Right atrium auricular region (tissue), 2 donors: ENCODE results near the gene KLF5. TPM values are rescaled to one million over a fixed set of nuclear protein-coding genes. Genes with fewer than 3 reads are reported as not detected.
A peak's percentile ranks its signal among the peaks of the same experiment; 100 is the strongest.

ENCODE experiments used
- DNase-seq: peaks from one replicate; pipeline ENCODE4 v3.0.0-alpha.2; 2019; ENCODE audit warnings: low spot score
- H3K27ac ChIP-seq, 2 donors: fragments of 200-600 bp; sonication (generic); 1 replicate in 1 of 2; 2 replicates in 1 of 2; pipeline ENCODE4 v1.5.1; 2016 to 2019
- H3K27me3 ChIP-seq, 2 donors: fragments of 200-600 bp; sonication (generic); one replicate each; pipeline versions ENCODE4 v1.5.1 to v1.6.0; 2017 to 2019
- H3K36me3 ChIP-seq: fragments of 200-600 bp; sonication (generic); one replicate; pipeline ENCODE4 v1.5.1; 2016
- H3K4me1 ChIP-seq, 2 donors: fragments of 200-600 bp; sonication (generic); one replicate each; pipeline versions ENCODE4 v1.5.1 to v1.6.0; 2017 to 2019
- H3K4me3 ChIP-seq, 2 donors: fragments of 200-600 bp; sonication (generic); 1 replicate in 1 of 2; 2 replicates in 1 of 2; pipeline ENCODE4 v1.5.1; 2017 to 2019; ENCODE audit warnings: mild to moderate bottlenecking in 1 of 2, moderate library complexity in 1 of 2
- H3K9me3 ChIP-seq, 2 donors: fragments of 200-600 bp; sonication (generic); one replicate each; pipeline ENCODE4 v1.5.1; 2019
- total RNA-seq, 2 donors: library from RNA; depleted of rRNA; stranded (reverse); fragments of >200 nt; gene quantifications; one replicate each; pipeline ENCODE4 v1.1.0, GENCODE V29; 2016
- TF ChIP-seq, protein P1 (sequence below), 2 donors: fragments of 200-600 bp; sonication (generic); IDR thresholded peaks; one replicate each; pipeline ENCODE4 v1.5.1; 2019; ENCODE audit warnings: antibody characterized with exemption in 2 of 2

Gene KLF5
- total RNA-seq, result 1 to 10 TPM; 1.7 to 2.8 TPM

- Histone ChIP-seq H3K9me3 (no peaks in the 10 kb centered on the region), H3K4me1 (peaks cover 0 to 20% of the 10 kb centered on the region in 2 donors), H3K4me3 (peak within 1 kb of the TSS; percentile 65 to 82), H3K27ac (peak within 1 kb of the TSS; percentile 55 to 73), H3K27me3 (no peaks in the 10 kb centered on the region), H3K36me3 (no peaks in the 10 kb centered on the region)
- peak; percentile 97 for DNase-seq
- TF ChIP-seq, protein P1, sequence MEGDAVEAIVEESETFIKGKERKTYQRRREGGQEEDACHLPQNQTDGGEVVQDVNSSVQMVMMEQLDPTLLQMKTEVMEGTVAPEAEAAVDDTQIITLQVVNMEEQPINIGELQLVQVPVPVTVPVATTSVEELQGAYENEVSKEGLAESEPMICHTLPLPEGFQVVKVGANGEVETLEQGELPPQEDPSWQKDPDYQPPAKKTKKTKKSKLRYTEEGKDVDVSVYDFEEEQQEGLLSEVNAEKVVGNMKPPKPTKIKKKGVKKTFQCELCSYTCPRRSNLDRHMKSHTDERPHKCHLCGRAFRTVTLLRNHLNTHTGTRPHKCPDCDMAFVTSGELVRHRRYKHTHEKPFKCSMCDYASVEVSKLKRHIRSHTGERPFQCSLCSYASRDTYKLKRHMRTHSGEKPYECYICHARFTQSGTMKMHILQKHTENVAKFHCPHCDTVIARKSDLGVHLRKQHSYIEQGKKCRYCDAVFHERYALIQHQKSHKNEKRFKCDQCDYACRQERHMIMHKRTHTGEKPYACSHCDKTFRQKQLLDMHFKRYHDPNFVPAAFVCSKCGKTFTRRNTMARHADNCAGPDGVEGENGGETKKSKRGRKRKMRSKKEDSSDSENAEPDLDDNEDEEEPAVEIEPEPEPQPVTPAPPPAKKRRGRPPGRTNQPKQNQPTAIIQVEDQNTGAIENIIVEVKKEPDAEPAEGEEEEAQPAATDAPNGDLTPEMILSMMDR (IDR thresholded peaks at IDR 0.05), result peak in 1 of 2 donors; percentile 7
These were observed at the start of gene KLF5 for GRCh38 chr13:73058736-73059459. TSS of gene KLF5 (plus strand) at chr13:73059005. CDS start at chr13:73059328, 323 bp downstream.

- no peaks in the 10 kb centered on the region for H3K9me3 ChIP-seq
- no peaks in the 10 kb centered on the region for H3K4me1 ChIP-seq
- no peak overlapping the region for H3K4me3 ChIP-seq
- H3K36me3 ChIP-seq, result no peaks in the 10 kb centered on the region
- no peaks in the 10 kb centered on the region for H3K27me3 ChIP-seq
- DNase-seq, result no peak
- H3K27ac ChIP-seq, result no peak overlapping the region
- TF ChIP-seq, protein P1 (IDR thresholded peaks at IDR 0.05), result no peak
These were observed 47.1 kb upstream of the KLF5 start for GRCh38 chr13:73011751-73012150.

GRCh38 chr13:73015805-73016204, 43.0 kb upstream of the KLF5 start:
- TF ChIP-seq, protein P1 (IDR thresholded peaks at IDR 0.05), result no peak
- no peaks in the 10 kb centered on the region for H3K27me3 ChIP-seq
- H3K36me3 ChIP-seq, result no peaks in the 10 kb centered on the region
- H3K4me3 ChIP-seq, result no peak overlapping the region
- no peaks in the 10 kb centered on the region for H3K4me1 ChIP-seq
- no peak for DNase-seq
- no peak overlapping the region for H3K27ac ChIP-seq
- H3K9me3 ChIP-seq, result no peaks in the 10 kb centered on the region

DNA sequence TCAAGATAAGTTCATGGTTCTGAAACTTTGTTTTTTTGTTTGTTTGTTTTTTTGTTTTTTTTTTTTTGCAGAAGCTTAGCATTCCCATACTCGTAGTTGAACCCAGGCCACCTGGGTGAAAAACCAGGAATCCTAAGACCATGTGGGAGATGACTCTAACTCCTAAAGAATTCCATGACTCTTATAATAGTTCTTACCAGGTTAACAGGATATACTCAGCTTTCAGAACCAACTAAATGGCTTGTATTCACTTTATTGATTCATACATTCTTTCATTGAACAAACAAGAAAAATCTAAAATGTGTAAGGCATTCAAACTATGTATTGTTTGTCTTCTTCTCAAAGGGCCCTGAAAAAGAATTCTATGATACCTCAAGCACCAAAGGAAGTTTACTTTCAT, 40.5 kb upstream of the KLF5 start:
- TF ChIP-seq, protein P1 (IDR thresholded peaks at IDR 0.05), result no peak
- Histone ChIP-seq H3K4me1 (no peaks in the 10 kb centered on the region), H3K27me3 (no peaks in the 10 kb centered on the region), H3K27ac (no peak overlapping the region), H3K4me3 (no peak overlapping the region), H3K9me3 (no peaks in the 10 kb centered on the region), H3K36me3 (no peaks in the 10 kb centered on the region)
- no peak for DNase-seq

DNA sequence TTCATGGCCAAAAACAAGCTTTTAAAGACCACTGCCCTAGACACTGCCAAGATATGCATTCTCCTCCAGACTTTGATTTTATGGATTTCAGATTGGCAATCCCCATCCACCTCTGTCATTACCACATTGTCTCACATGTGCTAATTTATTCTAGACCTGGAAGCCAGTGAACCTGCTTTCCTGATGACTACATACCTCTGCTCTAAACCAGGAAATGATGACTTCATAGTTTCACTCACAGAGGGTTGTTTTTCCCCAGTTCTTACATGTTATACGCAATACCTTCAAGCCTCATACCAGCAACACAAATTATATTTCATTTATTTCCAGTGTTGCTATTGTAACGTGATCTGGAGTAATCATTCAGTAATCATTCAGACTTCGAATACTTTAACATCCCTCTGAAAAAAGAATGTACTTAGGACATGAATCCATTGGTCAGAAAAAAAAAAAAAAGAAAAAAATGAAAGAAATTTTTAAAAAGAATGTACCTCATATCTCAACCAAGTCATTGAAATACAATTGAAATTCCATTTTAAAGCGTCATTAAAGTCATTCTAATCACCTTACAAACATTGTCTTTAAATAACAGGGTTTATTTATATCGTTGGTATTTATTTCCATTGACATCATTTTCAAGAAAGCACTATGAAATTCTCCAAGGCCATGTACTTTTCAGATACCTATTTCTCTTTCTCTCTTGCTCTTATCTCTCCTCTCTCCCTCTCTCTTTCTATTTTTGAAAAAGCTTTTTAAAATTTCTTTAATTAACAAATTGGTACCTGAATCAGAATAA, 33.4 kb upstream of the KLF5 start:
- Histone ChIP-seq H3K9me3 (no peaks in the 10 kb centered on the region), H3K4me1 (no peaks in the 10 kb centered on the region), H3K36me3 (no peaks in the 10 kb centered on the region), H3K4me3 (no peak overlapping the region), H3K27ac (no peak overlapping the region), H3K27me3 (no peaks in the 10 kb centered on the region)
- no peak for DNase-seq
- TF ChIP-seq, protein P1 (IDR thresholded peaks at IDR 0.05), result no peak
